Fibroblast of lung (primary cell): ENCODE results near the gene SMC1B.

Source experiments
- EZH2 ChIP-seq: IDR thresholded peaks from 2 replicates; pipeline ENCODE4 v1.5.1; 2012; ENCODE audit warnings: low read length, control low read depth, mild to moderate bottlenecking; ENCODE audit errors: missing control alignments
- TF ChIP-seq, protein P1 (sequence below), 2 donors: IDR thresholded peaks in 1 of 2; conservative IDR thresholded peaks in 1 of 2; 1 replicate in 1 of 2; 2 replicates in 1 of 2; pipeline ENCODE4 v1.5.1; 2011 to 2012; ENCODE audit warnings: low read length in 2 of 2, control low read depth in 1 of 2, inconsistent platforms in 1 of 2, low read depth in 1 of 2, mild to moderate bottlenecking in 1 of 2

DNA sequence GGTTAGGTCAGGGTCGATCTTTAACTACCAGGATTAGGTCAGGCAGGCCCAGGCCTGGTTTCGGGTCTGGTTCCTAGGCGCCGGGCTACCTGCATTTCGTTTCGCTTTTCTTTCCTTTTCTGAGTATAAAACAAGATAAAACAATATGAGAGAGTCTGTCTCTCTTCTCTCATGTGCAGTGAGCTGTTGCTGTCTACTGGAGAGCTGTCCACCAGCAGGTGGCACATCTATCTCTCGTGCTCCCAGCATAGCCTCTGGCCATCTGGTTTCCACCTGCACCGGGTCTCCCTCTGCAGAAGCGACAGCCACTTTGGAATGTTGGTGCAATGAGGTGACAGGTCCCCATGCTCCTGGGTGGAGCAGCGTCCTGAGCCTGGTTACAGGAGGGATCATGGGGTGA lies 27.7 kb upstream of the SMC1B start:
- TF ChIP-seq, protein P1, sequence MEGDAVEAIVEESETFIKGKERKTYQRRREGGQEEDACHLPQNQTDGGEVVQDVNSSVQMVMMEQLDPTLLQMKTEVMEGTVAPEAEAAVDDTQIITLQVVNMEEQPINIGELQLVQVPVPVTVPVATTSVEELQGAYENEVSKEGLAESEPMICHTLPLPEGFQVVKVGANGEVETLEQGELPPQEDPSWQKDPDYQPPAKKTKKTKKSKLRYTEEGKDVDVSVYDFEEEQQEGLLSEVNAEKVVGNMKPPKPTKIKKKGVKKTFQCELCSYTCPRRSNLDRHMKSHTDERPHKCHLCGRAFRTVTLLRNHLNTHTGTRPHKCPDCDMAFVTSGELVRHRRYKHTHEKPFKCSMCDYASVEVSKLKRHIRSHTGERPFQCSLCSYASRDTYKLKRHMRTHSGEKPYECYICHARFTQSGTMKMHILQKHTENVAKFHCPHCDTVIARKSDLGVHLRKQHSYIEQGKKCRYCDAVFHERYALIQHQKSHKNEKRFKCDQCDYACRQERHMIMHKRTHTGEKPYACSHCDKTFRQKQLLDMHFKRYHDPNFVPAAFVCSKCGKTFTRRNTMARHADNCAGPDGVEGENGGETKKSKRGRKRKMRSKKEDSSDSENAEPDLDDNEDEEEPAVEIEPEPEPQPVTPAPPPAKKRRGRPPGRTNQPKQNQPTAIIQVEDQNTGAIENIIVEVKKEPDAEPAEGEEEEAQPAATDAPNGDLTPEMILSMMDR (conservative IDR thresholded peaks at IDR 0.05 in 1 of 2, IDR thresholded peaks at IDR 0.05 in 1 of 2; ENCODE audit: low read depth in 1 of 2, low read length in 2 of 2): peak; percentile 79
- no peak for TF ChIP-seq EZH2
